Trophoblast cell (in vitro differentiated cells and primary cell): ENCODE results near the gene RASAL2.

Source experiments
- DNase-seq, 2 donors: peaks; one replicate each; pipeline ENCODE4 v3.0.0-alpha.2; 2016
- H2AFZ ChIP-seq: 2 replicates; pipeline ENCODE4 v1.6.1; 2013; ENCODE audit warnings: low read length, moderate library complexity, mild to moderate bottlenecking; ENCODE audit not compliant: insufficient read depth, poor library complexity
- H2AK5ac ChIP-seq: 2 replicates; pipeline ENCODE4 v1.6.1; 2013; ENCODE audit warnings: mild to moderate bottlenecking, low read length
- H2BK120ac ChIP-seq: 2 replicates; pipeline ENCODE4 v1.6.1; 2013; ENCODE audit warnings: low read length, mild to moderate bottlenecking, moderate library complexity; ENCODE audit not compliant: insufficient read depth, poor library complexity
- H2BK12ac ChIP-seq: 2 replicates; pipeline ENCODE4 v1.6.1; 2013; ENCODE audit warnings: mild to moderate bottlenecking, low read length, moderate library complexity
- H2BK5ac ChIP-seq: 2 replicates; pipeline ENCODE4 v1.6.1; 2013; ENCODE audit warnings: low read length, low read depth, moderate library complexity, mild to moderate bottlenecking; ENCODE audit not compliant: poor library complexity
- H3K14ac ChIP-seq: 2 replicates; pipeline ENCODE4 v1.6.1; 2013; ENCODE audit warnings: mild to moderate bottlenecking, low read length
- H3K18ac ChIP-seq: 2 replicates; pipeline ENCODE4 v1.6.1; 2013; ENCODE audit warnings: mild to moderate bottlenecking, low read length
- H3K23ac ChIP-seq: 2 replicates; pipeline ENCODE4 v1.6.1; 2013; ENCODE audit warnings: low read length
- H3K27ac ChIP-seq: 2 replicates; pipeline ENCODE4 v1.5.1; 2013; ENCODE audit warnings: low read depth, mild to moderate bottlenecking, inconsistent platforms, low read length, moderate library complexity
- H3K27me3 ChIP-seq: 2 replicates; pipeline ENCODE4 v1.6.1; 2013; ENCODE audit warnings: inconsistent platforms, mild to moderate bottlenecking, low read length, moderate library complexity; ENCODE audit not compliant: insufficient read depth
- H3K36me3 ChIP-seq, 2 experiments: 1 replicate in 1 of 2; 2 replicates in 1 of 2; pipeline ENCODE4 v1.6.1; 2013; ENCODE audit warnings: low read length in 2 of 2, mild to moderate bottlenecking in 2 of 2, moderate library complexity in 1 of 2; ENCODE audit not compliant: insufficient read depth in 2 of 2, control insufficient read depth in 1 of 2
- H3K4ac ChIP-seq: 2 replicates; pipeline ENCODE4 v1.6.1; 2013; ENCODE audit warnings: low read depth, mild to moderate bottlenecking, low read length, moderate library complexity
- H3K4me1 ChIP-seq, 2 experiments: 1 replicate in 1 of 2; 2 replicates in 1 of 2; pipeline ENCODE4 v1.6.1; 2013; ENCODE audit warnings: low read length in 2 of 2, mild to moderate bottlenecking in 2 of 2, moderate library complexity in 1 of 2; ENCODE audit not compliant: insufficient read depth in 2 of 2, control insufficient read depth in 1 of 2
- H3K4me2 ChIP-seq: 2 replicates; pipeline ENCODE4 v1.6.1; 2013; ENCODE audit warnings: inconsistent platforms, mild to moderate bottlenecking, low read length, moderate library complexity
- H3K4me3 ChIP-seq: 2 replicates; pipeline ENCODE4 v1.5.1; 2013; ENCODE audit warnings: mild to moderate bottlenecking, low read depth, low read length, inconsistent platforms
- H3K79me1 ChIP-seq: one replicate; pipeline ENCODE4 v1.6.1; 2013; ENCODE audit warnings: low read length
- H3K79me2 ChIP-seq: 2 replicates; pipeline ENCODE4 v1.6.1; 2013; ENCODE audit warnings: low read length, mild to moderate bottlenecking; ENCODE audit not compliant: control insufficient read depth, insufficient read depth, poor library complexity
- H3K9ac ChIP-seq: 2 replicates; pipeline ENCODE4 v1.6.1; 2013; ENCODE audit warnings: mild to moderate bottlenecking, low read length
- H3K9me3 ChIP-seq: 2 replicates; pipeline ENCODE4 v1.6.1; 2013; ENCODE audit warnings: low read depth, mild to moderate bottlenecking, control low read depth, inconsistent platforms, low read length; ENCODE audit not compliant: insufficient read depth
- H4K12ac ChIP-seq: 2 replicates; pipeline ENCODE4 v1.6.1; 2013; ENCODE audit warnings: low read depth, mild to moderate bottlenecking, low read length, moderate library complexity
- H4K8ac ChIP-seq: 2 replicates; pipeline ENCODE4 v1.6.1; 2013; ENCODE audit warnings: low read depth, mild to moderate bottlenecking, low read length, moderate library complexity
- H4K91ac ChIP-seq: one replicate; pipeline ENCODE4 v1.6.1; 2013; ENCODE audit warnings: low read depth, mild to moderate bottlenecking, low read length, moderate library complexity
- WGBS: extraction: QIAGEN DNeasy Blood & Tissue Kit; methylation state at CpG from one replicate; pipeline ENCODE4 v1.1.7; 2013; ENCODE audit warnings: missing lambda C conversion rate; ENCODE audit not compliant: insufficient read length, insufficient coverage; ENCODE audit errors: extremely low coverage; 5-methylcytosine and 5-hydroxymethylcytosine counted together

RASAL2 gene

GRCh38 chr1:178382372-178382771 lies 288.5 kb downstream of the RASAL2 start:
- no peaks in the 10 kb centered on the region for H3K27me3 ChIP-seq
- no peak overlapping the region for H3K4me3 ChIP-seq
- no peak for DNase-seq
- no peak overlapping the region for H2BK5ac ChIP-seq
- H4K12ac ChIP-seq, result no peak overlapping the region
- H4K8ac ChIP-seq, result no peak overlapping the region
- H3K36me3 ChIP-seq, result no peaks in the 10 kb centered on the region
- no CpG with 5 or more reads among the region's 1 CpG for whole genome bisulfite sequencing
- H3K4ac ChIP-seq, result no peak overlapping the region
- H3K14ac ChIP-seq, result no peak overlapping the region
- H3K4me2 ChIP-seq, result no peak overlapping the region
- no peak overlapping the region for H2AFZ ChIP-seq
- no peaks in the 10 kb centered on the region for H3K79me1 ChIP-seq
- H2AK5ac ChIP-seq, result no peak overlapping the region
- H3K4me1 ChIP-seq, result no peaks in the 10 kb centered on the region
- no peaks in the 10 kb centered on the region for H3K79me2 ChIP-seq
- H3K18ac ChIP-seq, result no peak overlapping the region
- no peak overlapping the region for H3K27ac ChIP-seq
- H2BK12ac ChIP-seq, result no peak overlapping the region
- no peak overlapping the region for H2BK120ac ChIP-seq
- no peak overlapping the region for H3K9ac ChIP-seq
- H4K91ac ChIP-seq, result no peak overlapping the region
- no peak overlapping the region for H3K23ac ChIP-seq
- H3K9me3 ChIP-seq, result no peaks in the 10 kb centered on the region

- peaks cover 0 to 2% of the 10 kb centered on the region in 2 experiments for H3K4me1 ChIP-seq
- no peaks in the 10 kb centered on the region for H3K79me1 ChIP-seq
- no peak overlapping the region for H2BK120ac ChIP-seq
- H3K27ac ChIP-seq, result no peak overlapping the region
- peaks cover 2 to 3% of the 10 kb centered on the region in 2 experiments for H3K36me3 ChIP-seq
- H4K8ac ChIP-seq, result no peak overlapping the region
- no peak overlapping the region for H3K4ac ChIP-seq
- H3K9me3 ChIP-seq, result no peaks in the 10 kb centered on the region
- H3K14ac ChIP-seq, result no peak overlapping the region
- H4K12ac ChIP-seq, result no peak overlapping the region
- H2BK5ac ChIP-seq, result no peak overlapping the region
- no peak overlapping the region for H4K91ac ChIP-seq
- H3K4me3 ChIP-seq, result no peak overlapping the region
- no peak overlapping the region for H3K18ac ChIP-seq
- no CpG with 5 or more reads among the region's 1 CpG for WGBS
- H3K4me2 ChIP-seq, result no peak overlapping the region
- H2AFZ ChIP-seq, result no peak overlapping the region
- no peak overlapping the region for H2AK5ac ChIP-seq
- H3K27me3 ChIP-seq, result no peaks in the 10 kb centered on the region
- H3K79me2 ChIP-seq, result no peaks in the 10 kb centered on the region
- no peak overlapping the region for H2BK12ac ChIP-seq
- no peak for DNase-seq
- no peak overlapping the region for H3K9ac ChIP-seq
- no peak overlapping the region for H3K23ac ChIP-seq
Observed at GRCh38 chr1:178385662-178386061, 291.8 kb downstream of the RASAL2 start.

GRCh38 chr1:178388418-178389145 lies 294.7 kb downstream of the RASAL2 start:
- Histone ChIP-seq H3K18ac (no peak overlapping the region), H3K14ac (no peak overlapping the region), H3K79me2 (no peaks in the 10 kb centered on the region), H3K9ac (no peak overlapping the region), H2BK5ac (no peak overlapping the region), H3K27ac (no peak overlapping the region), H2BK12ac (no peak overlapping the region), H3K36me3 (peaks cover 2 to 3% of the 10 kb centered on the region in 2 experiments), H3K4ac (no peak overlapping the region), H3K27me3 (no peaks in the 10 kb centered on the region), H3K23ac (no peak overlapping the region), H2AK5ac (no peak overlapping the region), H4K12ac (no peak overlapping the region), H3K4me3 (no peak overlapping the region), H3K4me1 (peaks cover 0 to 2% of the 10 kb centered on the region in 2 experiments), H2AFZ (no peak overlapping the region), H3K79me1 (no peaks in the 10 kb centered on the region), H3K9me3 (no peaks in the 10 kb centered on the region), H3K4me2 (no peak overlapping the region), H4K91ac (no peak overlapping the region), H2BK120ac (no peak overlapping the region), H4K8ac (no peak overlapping the region)
- DNase-seq, result peak in 1 of 2 donors; percentile 20
- WGBS, result no CpG with 5 or more reads among the region's 6 CpGs

GRCh38 chr1:178389441-178389840 lies 295.5 kb downstream of the RASAL2 start:
- no peaks in the 10 kb centered on the region for H3K9me3 ChIP-seq
- H2BK120ac ChIP-seq, result no peak overlapping the region
- no peaks in the 10 kb centered on the region for H3K79me1 ChIP-seq
- H2AK5ac ChIP-seq, result no peak overlapping the region
- no peak for DNase-seq
- no peak overlapping the region for H4K12ac ChIP-seq
- H3K36me3 ChIP-seq, result peaks cover 2 to 3% of the 10 kb centered on the region in 2 experiments
- H3K4ac ChIP-seq, result no peak overlapping the region
- H2BK5ac ChIP-seq, result no peak overlapping the region
- no peak overlapping the region for H3K14ac ChIP-seq
- no peak overlapping the region for H3K27ac ChIP-seq
- H3K23ac ChIP-seq, result no peak overlapping the region
- H3K4me2 ChIP-seq, result no peak overlapping the region
- peaks cover 0 to 2% of the 10 kb centered on the region in 2 experiments for H3K4me1 ChIP-seq
- H4K8ac ChIP-seq, result no peak overlapping the region
- H2BK12ac ChIP-seq, result no peak overlapping the region
- no peaks in the 10 kb centered on the region for H3K79me2 ChIP-seq
- no peak overlapping the region for H3K4me3 ChIP-seq
- no peak overlapping the region for H4K91ac ChIP-seq
- no peak overlapping the region for H2AFZ ChIP-seq
- no peak overlapping the region for H3K18ac ChIP-seq
- no peaks in the 10 kb centered on the region for H3K27me3 ChIP-seq
- no peak overlapping the region for H3K9ac ChIP-seq
